ENCODE measurements around the gene KLHL22. TPM values are rescaled to one million over a fixed set of nuclear protein-coding genes. Genes with fewer than 3 reads are reported as not detected.

KLHL22 gene
- total and polyA plus RNA-seq, 4 donors: 2.0 to 20.3 (median 8.7) TPM

DNA sequence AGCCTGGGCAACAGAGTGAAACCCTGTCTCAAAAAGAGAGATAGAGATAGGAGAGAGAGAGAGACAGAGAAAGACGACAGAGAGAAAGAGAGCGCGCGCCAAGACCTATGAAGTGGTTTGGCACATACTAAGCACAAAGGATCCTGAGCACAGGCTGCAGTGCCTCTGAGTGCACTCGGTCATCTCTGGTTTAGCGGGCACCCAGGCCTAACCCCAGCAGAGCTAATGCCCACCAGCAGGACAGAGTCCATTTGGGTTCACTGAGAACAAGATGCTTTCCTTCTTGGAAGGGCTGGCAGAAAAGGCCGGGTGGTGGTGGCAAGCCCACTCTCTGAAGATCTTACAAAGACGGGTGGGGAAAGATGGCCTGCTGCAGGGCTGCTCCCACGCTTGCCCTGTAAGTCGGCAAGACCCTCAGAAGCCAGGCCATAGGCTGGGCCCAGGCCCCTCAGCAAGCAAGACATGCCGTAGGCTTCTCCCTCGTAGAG lies 61.3 kb downstream of the KLHL22 start:
- Histone ChIP-seq H3K4me3 (ENCODE audit: low read depth in 1 of 3, low read length in 3 of 3) (no peak overlapping the region), H3K27me3 (ENCODE audit: control insufficient read depth in 4 of 4, insufficient read depth in 4 of 4, low read length in 3 of 4) (peaks cover 0 to 6% (median 3%) of the 10 kb centered on the region in 4 donors), H3K27ac (ENCODE audit: low read depth in 1 of 2, low read length in 2 of 2) (no peak overlapping the region), H3K9me3 (ENCODE audit: control insufficient read depth in 4 of 4, low read length in 3 of 4) (no peaks in the 10 kb centered on the region), H3K36me3 (ENCODE audit: control insufficient read depth in 4 of 4, insufficient read depth in 3 of 4, low read depth in 1 of 4, low read length in 3 of 4) (no peaks in the 10 kb centered on the region), H3K4me1 (ENCODE audit: control insufficient read depth in 4 of 4, insufficient read depth in 4 of 4, low read length in 3 of 4) (peaks cover 9 to 46% (median 26%) of the 10 kb centered on the region in 4 donors), H3K9ac (ENCODE audit: low read depth in 1 of 2, low read length in 2 of 2) (no peak overlapping the region)
- WGBS: 94% methylated on average over 12 of the region's 12 CpGs
- TF ChIP-seq, protein P1, sequence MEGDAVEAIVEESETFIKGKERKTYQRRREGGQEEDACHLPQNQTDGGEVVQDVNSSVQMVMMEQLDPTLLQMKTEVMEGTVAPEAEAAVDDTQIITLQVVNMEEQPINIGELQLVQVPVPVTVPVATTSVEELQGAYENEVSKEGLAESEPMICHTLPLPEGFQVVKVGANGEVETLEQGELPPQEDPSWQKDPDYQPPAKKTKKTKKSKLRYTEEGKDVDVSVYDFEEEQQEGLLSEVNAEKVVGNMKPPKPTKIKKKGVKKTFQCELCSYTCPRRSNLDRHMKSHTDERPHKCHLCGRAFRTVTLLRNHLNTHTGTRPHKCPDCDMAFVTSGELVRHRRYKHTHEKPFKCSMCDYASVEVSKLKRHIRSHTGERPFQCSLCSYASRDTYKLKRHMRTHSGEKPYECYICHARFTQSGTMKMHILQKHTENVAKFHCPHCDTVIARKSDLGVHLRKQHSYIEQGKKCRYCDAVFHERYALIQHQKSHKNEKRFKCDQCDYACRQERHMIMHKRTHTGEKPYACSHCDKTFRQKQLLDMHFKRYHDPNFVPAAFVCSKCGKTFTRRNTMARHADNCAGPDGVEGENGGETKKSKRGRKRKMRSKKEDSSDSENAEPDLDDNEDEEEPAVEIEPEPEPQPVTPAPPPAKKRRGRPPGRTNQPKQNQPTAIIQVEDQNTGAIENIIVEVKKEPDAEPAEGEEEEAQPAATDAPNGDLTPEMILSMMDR (IDR thresholded peaks at IDR 0.05; ENCODE audit: low read depth, low read length, missing input control): no peak
- TF ChIP-seq RAD21 (IDR thresholded peaks at IDR 0.05) (no peak), EGR1 (IDR thresholded peaks at IDR 0.05; ENCODE audit: low read depth in 2 of 2) (no peak), FOXA1 (IDR thresholded peaks at IDR 0.05) (no peak), JUND (IDR thresholded peaks at IDR 0.05) (no peak)
- DNase-seq (ENCODE audit: low spot score): no peak

DNA sequence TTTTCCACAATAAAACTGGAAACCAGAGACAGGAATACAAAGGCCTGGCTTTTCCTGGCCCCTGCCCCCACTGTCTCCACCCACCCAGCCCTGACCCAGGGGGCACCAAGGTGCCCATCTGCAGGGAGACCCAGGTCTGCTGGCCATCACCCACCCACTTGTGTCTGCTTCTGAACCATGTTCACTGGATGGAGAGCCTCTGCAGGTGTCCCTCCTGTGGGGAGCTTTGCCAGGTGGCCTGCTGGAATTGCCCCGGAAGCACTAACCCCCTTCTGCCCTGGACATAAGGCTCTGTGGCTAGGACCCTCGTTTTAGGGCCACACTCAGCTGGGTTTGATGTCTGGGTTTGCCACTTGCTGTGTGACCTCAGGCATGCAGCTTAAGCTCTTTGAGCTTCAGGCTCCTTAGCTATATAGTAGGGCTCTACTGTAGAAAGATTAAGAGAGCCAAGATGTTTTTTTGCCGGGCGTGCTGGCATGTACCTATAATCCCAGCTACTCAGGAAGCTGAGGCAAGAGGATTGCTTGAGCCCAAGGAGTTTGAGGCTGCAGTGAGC lies 61.8 kb downstream of the KLHL22 start:
- WGBS: 75% methylated on average over 4 of the region's 4 CpGs
- Histone ChIP-seq H3K27me3 (ENCODE audit: control insufficient read depth in 4 of 4, insufficient read depth in 4 of 4, low read length in 3 of 4) (peaks cover 0 to 6% (median 3%) of the 10 kb centered on the region in 4 donors), H3K4me1 (ENCODE audit: control insufficient read depth in 4 of 4, insufficient read depth in 4 of 4, low read length in 3 of 4) (peaks cover 9 to 47% (median 27%) of the 10 kb centered on the region in 4 donors), H3K27ac (ENCODE audit: low read depth in 1 of 2, low read length in 2 of 2) (no peak overlapping the region), H3K9ac (ENCODE audit: low read depth in 1 of 2, low read length in 2 of 2) (no peak overlapping the region), H3K4me3 (ENCODE audit: low read depth in 1 of 3, low read length in 3 of 3) (no peak overlapping the region), H3K36me3 (ENCODE audit: control insufficient read depth in 4 of 4, insufficient read depth in 3 of 4, low read depth in 1 of 4, low read length in 3 of 4) (no peaks in the 10 kb centered on the region), H3K9me3 (ENCODE audit: control insufficient read depth in 4 of 4, low read length in 3 of 4) (no peaks in the 10 kb centered on the region)
- TF ChIP-seq EGR1 (IDR thresholded peaks at IDR 0.05; ENCODE audit: low read depth in 2 of 2): no peak
- no peak for TF ChIP-seq SP1 (IDR thresholded peaks at IDR 0.05)
- TF ChIP-seq, protein P2, sequence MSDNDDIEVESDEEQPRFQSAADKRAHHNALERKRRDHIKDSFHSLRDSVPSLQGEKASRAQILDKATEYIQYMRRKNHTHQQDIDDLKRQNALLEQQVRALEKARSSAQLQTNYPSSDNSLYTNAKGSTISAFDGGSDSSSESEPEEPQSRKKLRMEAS (IDR thresholded peaks at IDR 0.05): no peak
- no peak for TF ChIP-seq HNF4A (conservative IDR thresholded peaks at IDR 0.05)
- TF ChIP-seq, protein P3, sequence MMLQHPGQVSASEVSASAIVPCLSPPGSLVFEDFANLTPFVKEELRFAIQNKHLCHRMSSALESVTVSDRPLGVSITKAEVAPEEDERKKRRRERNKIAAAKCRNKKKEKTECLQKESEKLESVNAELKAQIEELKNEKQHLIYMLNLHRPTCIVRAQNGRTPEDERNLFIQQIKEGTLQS (IDR thresholded peaks at IDR 0.05): no peak
- no peak for TF ChIP-seq RXRA (IDR thresholded peaks at IDR 0.05)
- no peak for DNase-seq (ENCODE audit: low spot score)

DNA sequence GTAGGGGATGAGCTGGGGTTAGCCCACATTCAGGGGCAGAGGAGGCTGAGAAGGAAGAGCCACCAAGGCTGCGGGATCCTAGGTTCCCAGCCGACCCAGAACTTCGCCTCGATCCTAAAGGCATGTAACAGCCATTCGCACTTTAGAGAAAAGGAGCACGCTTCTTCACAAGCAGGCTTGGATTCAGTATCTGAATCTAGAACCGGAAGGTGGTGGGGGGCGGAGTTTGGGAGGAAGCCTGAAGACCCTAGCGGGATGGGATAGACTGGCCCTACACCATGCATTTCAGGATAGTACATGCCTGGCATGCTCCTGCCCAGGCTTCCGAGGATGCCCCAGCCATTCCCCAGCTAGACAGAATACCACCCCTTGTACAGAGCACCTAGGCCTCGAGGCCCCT lies 62.4 kb downstream of the KLHL22 start:
- no peak overlapping the region for H3K4me3 ChIP-seq (ENCODE audit: low read depth in 1 of 3, low read length in 3 of 3)
- H3K4me1 ChIP-seq (ENCODE audit: control insufficient read depth in 4 of 4, insufficient read depth in 4 of 4, low read length in 3 of 4): peaks cover 9 to 41% (median 25%) of the 10 kb centered on the region in 4 donors
- no peaks in the 10 kb centered on the region for H3K9me3 ChIP-seq (ENCODE audit: control insufficient read depth in 4 of 4, low read length in 3 of 4)
- no peaks in the 10 kb centered on the region for H3K36me3 ChIP-seq (ENCODE audit: control insufficient read depth in 4 of 4, insufficient read depth in 3 of 4, low read depth in 1 of 4, low read length in 3 of 4)
- TF ChIP-seq FOXA2 (IDR thresholded peaks at IDR 0.05) (no peak), RAD21 (IDR thresholded peaks at IDR 0.05) (no peak), SP1 (IDR thresholded peaks at IDR 0.05) (no peak), GABPA (IDR thresholded peaks at IDR 0.05 in 1 of 2, conservative IDR thresholded peaks at IDR 0.05 in 1 of 2) (no peak), JUND (IDR thresholded peaks at IDR 0.05) (no peak), HNF4A (conservative IDR thresholded peaks at IDR 0.05) (no peak)
- TF ChIP-seq, protein P3 (IDR thresholded peaks at IDR 0.05): no peak
- TF ChIP-seq, protein P4, sequence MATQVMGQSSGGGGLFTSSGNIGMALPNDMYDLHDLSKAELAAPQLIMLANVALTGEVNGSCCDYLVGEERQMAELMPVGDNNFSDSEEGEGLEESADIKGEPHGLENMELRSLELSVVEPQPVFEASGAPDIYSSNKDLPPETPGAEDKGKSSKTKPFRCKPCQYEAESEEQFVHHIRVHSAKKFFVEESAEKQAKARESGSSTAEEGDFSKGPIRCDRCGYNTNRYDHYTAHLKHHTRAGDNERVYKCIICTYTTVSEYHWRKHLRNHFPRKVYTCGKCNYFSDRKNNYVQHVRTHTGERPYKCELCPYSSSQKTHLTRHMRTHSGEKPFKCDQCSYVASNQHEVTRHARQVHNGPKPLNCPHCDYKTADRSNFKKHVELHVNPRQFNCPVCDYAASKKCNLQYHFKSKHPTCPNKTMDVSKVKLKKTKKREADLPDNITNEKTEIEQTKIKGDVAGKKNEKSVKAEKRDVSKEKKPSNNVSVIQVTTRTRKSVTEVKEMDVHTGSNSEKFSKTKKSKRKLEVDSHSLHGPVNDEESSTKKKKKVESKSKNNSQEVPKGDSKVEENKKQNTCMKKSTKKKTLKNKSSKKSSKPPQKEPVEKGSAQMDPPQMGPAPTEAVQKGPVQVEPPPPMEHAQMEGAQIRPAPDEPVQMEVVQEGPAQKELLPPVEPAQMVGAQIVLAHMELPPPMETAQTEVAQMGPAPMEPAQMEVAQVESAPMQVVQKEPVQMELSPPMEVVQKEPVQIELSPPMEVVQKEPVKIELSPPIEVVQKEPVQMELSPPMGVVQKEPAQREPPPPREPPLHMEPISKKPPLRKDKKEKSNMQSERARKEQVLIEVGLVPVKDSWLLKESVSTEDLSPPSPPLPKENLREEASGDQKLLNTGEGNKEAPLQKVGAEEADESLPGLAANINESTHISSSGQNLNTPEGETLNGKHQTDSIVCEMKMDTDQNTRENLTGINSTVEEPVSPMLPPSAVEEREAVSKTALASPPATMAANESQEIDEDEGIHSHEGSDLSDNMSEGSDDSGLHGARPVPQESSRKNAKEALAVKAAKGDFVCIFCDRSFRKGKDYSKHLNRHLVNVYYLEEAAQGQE (IDR thresholded peaks at IDR 0.05): no peak
- peaks cover 0 to 6% (median 3%) of the 10 kb centered on the region in 4 donors for H3K27me3 ChIP-seq (ENCODE audit: control insufficient read depth in 4 of 4, insufficient read depth in 4 of 4, low read length in 3 of 4)
- WGBS: 90% methylated on average over 11 of the region's 11 CpGs
- H3K9ac ChIP-seq (ENCODE audit: low read depth in 1 of 2, low read length in 2 of 2): no peak overlapping the region
- no peak overlapping the region for H3K27ac ChIP-seq (ENCODE audit: low read depth in 1 of 2, low read length in 2 of 2)
- DNase-seq (ENCODE audit: low spot score): no peak

All from liver (tissue), 9 donors.